ENCODE measurements around the gene BIRC3. TPM values are rescaled to one million over a fixed set of nuclear protein-coding genes. Genes with fewer than 3 reads are reported as not detected.
"Not testable (repeated sequence)": the region's sequence is repeated elsewhere in the genome, so short reads cannot be mapped to it uniquely, and the experiment has no call there.

BIRC3 gene
- total RNA-seq, 1 experiment from 2014 or later, result 0.52 TPM

DNA sequence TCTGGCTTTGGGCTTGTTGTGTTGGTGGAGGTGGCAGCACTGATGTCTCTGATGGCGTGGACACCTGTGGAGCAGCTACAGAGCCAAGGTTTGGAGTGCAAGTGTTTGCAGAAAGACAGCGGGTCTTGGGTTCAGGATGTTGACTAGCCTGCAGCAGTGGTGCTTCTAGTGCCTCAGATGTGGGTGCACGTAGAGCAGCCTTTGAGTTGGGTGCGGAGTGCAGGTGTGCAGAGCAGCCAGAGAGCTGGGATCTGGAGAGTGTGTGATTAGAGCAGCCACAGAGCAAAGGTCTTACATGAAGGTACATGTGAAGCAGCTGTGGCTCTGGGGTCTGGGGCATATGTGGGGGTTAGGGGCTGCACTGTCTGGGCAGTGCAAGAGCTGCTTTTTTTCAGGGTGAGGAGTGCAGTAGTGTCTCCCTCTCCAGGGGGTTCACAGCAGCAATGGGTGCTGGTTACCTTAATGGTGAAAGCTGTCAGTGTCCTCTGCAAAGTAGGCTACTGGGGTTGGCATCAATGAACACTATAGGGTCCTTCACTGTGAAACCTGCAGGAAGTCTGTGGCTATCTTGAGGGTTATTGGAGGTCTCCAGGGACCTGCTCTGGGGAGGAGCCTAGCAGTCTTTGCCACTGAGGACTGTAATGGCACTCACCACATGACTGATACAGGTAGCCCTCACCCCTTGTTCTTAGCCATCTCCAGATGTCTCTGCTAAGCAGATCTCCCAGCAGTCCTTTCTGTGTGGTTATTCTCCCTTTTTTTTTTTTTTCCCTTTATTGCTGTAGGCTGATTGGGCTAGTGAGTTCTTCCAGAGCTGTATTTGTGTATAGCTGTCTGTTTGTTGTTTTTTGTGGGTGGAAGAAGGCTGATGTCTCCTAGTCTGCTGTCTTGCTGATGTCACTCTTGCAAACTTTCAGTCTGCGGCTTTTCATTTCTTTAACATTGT lies 44.1 kb downstream of the BIRC3 start:
- H3K36me3 ChIP-seq (replicated peaks; ENCODE audit: control insufficient read depth, insufficient read depth, low read length), result peaks cover 7% of the 10 kb centered on the region
- no peak overlapping the region for H3K4me3 ChIP-seq (ENCODE audit: insufficient read depth, low read depth, low read length)
- no peak for DNase-seq

DNA sequence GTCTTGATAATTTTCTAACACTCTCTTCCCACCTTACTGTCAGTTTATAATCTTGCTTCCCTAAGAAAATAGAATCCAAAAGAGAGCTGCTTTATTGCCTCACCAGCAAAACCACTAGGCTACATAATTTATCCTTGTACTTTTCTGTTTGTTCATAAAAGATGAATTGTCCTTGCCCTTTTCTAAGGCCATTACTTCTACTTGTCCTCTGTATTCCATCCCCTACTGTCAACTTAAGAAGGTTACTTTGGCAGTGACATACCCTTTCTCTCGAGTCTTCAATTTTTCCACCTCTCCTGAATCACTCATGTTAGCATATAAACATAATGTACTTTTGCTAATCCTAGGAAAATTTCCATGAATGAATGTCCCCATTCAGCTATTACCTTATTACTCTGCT lies 47.7 kb downstream of the BIRC3 start:
- H3K4me3 ChIP-seq (ENCODE audit: insufficient read depth, low read depth, low read length), result no peak overlapping the region
- peaks cover 11% of the 10 kb centered on the region for H3K36me3 ChIP-seq (replicated peaks; ENCODE audit: control insufficient read depth, insufficient read depth, low read length)
- H3K27me3 ChIP-seq (ENCODE audit: control insufficient read depth, insufficient read depth, low read length), result no peaks in the 10 kb centered on the region
- DNase-seq, result no peak

More for the DNA sequence above, 44.1 kb downstream of the BIRC3 start:
- no peaks in the 10 kb centered on the region for H3K27me3 ChIP-seq (ENCODE audit: control insufficient read depth, insufficient read depth, low read length)

DNA sequence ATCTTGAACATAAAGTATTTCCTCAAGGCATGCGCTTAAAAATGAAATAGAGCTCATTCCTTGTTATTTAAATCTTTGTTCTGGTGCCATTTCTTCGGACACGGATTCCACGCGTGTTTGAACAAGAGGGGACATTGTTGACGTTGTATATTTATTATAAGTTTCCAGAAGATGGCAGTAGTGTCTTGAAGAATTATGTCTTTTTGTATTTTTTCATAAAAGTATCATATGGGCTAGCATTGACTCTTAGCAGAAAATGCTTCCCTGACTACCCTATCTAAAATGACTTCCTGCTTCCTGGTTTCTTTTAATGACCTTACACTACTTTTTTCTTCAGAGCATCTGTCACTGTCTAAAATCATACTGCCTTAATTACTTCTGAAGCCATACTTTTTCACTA lies 50.1 kb downstream of the BIRC3 start:
- H3K36me3 ChIP-seq (replicated peaks; ENCODE audit: control insufficient read depth, insufficient read depth, low read length), result peaks cover 8% of the 10 kb centered on the region
- DNase-seq, result no peak
- no peaks in the 10 kb centered on the region for H3K27me3 ChIP-seq (ENCODE audit: control insufficient read depth, insufficient read depth, low read length)
- no peak overlapping the region for H3K4me3 ChIP-seq (ENCODE audit: insufficient read depth, low read depth, low read length)

DNA sequence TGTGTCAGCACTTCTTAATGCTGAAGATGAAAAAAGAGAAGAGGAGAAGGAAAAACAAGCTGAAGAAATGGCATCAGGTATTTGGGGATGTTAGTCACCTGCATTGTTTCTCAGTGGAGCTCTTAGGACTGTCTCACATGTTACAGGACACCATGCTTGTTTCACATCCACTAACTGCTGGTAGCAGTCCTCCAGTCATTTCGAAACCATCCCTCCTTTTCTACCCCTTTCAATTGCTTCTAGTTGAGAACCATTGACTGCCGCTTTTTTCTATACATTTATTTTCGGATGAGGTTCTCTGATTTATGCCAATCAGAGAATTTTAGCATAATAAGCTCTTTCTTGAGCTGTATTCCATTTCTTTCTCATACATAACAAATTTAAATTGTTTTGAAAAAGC lies 51.2 kb downstream of the BIRC3 start:
- DNase-seq, result no peak
- peaks cover 8% of the 10 kb centered on the region for H3K36me3 ChIP-seq (replicated peaks; ENCODE audit: control insufficient read depth, insufficient read depth, low read length)
- H3K27me3 ChIP-seq (ENCODE audit: control insufficient read depth, insufficient read depth, low read length), result no peaks in the 10 kb centered on the region
- no peak overlapping the region for H3K4me3 ChIP-seq (ENCODE audit: insufficient read depth, low read depth, low read length)

DNA sequence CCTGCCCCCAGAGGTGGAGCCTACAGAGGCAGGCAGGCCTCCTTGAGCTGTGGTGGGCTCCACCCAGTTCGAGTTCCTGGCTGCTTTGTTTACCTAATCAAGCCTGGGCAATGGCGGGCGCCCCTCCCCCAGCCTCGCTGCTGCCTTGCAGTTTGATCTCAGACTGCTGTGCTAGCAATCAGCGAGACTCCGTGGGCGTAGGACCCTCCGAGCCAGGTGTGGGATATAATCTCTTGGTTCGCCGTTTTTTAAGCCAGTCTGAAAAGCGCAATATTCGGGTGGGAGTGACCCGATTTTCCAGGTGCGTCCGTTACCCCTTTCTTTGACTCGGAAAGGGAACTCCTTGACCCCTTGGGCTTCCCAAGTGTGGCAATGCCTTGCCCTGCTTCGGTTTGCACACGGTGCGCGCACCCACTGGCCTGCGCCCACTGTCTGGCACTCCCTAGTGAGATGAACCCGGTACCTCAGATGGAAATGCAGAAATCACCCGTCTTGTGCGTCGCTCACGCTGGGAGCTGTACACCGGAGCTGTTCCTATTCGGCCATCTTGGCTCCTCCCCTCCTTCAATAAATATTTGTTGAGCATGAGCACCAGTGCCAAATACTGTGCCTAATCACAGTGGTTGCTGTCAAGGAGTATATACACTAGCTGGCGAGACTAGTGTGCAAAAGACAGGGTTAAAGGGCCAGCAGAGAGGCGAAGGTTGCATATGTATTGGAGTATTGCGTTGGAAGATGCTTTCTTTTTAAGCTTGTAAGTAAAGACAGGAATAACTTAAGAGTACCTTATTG lies 57.5 kb downstream of the BIRC3 start:
- H3K36me3 ChIP-seq (replicated peaks; ENCODE audit: control insufficient read depth, insufficient read depth, low read length); H3K27me3 ChIP-seq (ENCODE audit: control insufficient read depth, insufficient read depth, low read length); DNase-seq: not testable (repeated sequence)
- H3K4me3 ChIP-seq (ENCODE audit: insufficient read depth, low read depth, low read length), result peak overlapping the region; percentile 45

DNA sequence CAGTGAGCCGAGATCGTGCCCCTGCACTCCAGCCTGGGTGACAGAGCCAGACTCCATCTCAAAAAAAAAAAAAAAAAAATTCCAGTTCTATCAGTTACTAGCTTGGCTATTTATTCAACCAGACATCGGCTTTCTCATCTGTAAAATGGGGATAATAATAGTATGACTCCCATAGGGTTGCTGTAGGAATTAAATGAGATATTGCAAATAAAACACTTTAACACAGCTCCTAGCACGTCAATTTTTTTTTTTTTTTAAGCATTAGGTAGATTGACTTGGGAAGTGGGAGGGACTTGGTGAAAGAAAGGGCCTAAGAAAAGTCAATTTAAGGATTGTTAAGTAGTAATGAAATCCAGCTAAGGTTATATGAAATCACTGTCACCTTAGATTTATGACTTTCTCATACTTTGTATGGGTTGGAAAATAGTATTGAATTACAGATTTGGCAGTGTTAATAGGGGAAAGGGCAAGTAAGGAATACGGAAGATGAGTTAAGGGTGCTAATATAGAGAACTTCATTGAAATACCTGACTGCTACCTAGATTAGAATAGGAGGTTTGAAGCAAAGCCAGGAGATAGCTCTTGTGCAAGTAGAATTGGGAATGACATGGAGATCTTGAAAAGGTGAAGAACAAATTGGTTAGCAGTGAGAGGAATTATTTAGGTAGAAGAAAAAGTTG lies 58.6 kb downstream of the BIRC3 start:
- DNase-seq, result no peak
- H3K4me3 ChIP-seq (ENCODE audit: insufficient read depth, low read depth, low read length), result no peak overlapping the region
- H3K27me3 ChIP-seq (ENCODE audit: control insufficient read depth, insufficient read depth, low read length), result no peaks in the 10 kb centered on the region
- H3K36me3 ChIP-seq (replicated peaks; ENCODE audit: control insufficient read depth, insufficient read depth, low read length), result no peaks in the 10 kb centered on the region; the same call in 1 of the 2 replicates

DNA sequence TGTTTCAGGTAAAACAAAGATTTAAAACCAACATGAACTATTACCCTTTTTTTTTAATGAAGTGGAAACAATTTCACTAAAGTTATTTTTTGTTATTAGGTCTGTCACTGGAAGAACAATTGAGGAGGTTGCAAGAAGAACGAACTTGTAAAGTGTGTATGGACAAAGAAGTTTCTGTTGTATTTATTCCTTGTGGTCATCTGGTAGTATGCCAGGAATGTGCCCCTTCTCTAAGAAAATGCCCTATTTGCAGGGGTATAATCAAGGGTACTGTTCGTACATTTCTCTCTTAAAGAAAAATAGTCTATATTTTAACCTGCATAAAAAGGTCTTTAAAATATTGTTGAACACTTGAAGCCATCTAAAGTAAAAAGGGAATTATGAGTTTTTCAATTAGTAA lies 60.6 kb downstream of the BIRC3 start:
- Histone ChIP-seq H3K36me3 (replicated peaks; ENCODE audit: control insufficient read depth, insufficient read depth, low read length) (no peaks in the 10 kb centered on the region; the same call in 1 of the 2 replicates), H3K4me3 (ENCODE audit: insufficient read depth, low read depth, low read length) (no peak overlapping the region), H3K27me3 (ENCODE audit: control insufficient read depth, insufficient read depth, low read length) (no peaks in the 10 kb centered on the region)
- no peak for DNase-seq

DNA sequence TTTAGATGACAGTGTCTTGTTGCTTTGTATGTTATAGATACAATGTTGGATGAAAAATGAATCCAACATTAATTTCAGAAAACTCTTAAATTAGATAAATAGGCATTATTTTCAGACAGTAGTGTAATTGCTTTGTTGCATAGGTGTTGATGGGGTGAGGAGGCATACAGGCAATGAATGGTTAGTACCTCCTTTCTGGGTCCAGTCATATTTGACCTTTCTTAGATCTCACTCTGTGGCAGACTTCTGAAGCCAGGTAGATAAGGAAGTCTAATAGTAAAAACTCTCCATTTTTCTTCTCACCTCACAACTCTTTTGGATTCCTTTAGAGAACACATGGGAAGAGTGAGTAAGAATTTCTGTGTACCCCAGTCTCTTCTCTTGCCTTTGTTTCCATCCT lies 61.5 kb downstream of the BIRC3 start:
- H3K27me3 ChIP-seq (ENCODE audit: control insufficient read depth, insufficient read depth, low read length), result no peaks in the 10 kb centered on the region
- no peak for DNase-seq
- H3K4me3 ChIP-seq (ENCODE audit: insufficient read depth, low read depth, low read length), result no peak overlapping the region
- H3K36me3 ChIP-seq (replicated peaks; ENCODE audit: control insufficient read depth, insufficient read depth, low read length), result no peaks in the 10 kb centered on the region; the same call in 1 of the 2 replicates

DNA sequence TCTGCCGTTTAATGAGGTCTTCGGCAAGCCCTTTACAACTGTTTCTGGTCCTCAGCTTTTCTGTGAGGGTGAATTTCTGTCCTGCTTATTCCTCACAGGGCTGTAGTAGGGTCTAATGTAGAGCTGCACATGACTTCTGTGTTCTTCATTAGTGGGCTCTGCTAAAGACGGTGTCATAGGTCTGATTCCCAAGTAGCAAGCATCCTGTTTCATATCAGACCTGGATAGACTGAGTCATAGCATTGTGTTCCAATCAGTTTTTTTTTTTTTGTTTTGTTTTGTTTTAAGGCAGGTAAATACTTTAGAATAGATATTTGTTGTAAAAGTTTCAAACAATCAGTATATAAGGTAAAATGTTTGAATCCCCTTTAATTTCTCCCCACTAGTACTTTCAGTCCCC lies 65.1 kb downstream of the BIRC3 start:
- Histone ChIP-seq H3K27me3 (ENCODE audit: control insufficient read depth, insufficient read depth, low read length) (no peaks in the 10 kb centered on the region), H3K4me3 (ENCODE audit: insufficient read depth, low read depth, low read length) (no peak overlapping the region), H3K36me3 (replicated peaks; ENCODE audit: control insufficient read depth, insufficient read depth, low read length) (no peaks in the 10 kb centered on the region; the same call in none of the 2 replicates)
- DNase-seq, result no peak

DNA sequence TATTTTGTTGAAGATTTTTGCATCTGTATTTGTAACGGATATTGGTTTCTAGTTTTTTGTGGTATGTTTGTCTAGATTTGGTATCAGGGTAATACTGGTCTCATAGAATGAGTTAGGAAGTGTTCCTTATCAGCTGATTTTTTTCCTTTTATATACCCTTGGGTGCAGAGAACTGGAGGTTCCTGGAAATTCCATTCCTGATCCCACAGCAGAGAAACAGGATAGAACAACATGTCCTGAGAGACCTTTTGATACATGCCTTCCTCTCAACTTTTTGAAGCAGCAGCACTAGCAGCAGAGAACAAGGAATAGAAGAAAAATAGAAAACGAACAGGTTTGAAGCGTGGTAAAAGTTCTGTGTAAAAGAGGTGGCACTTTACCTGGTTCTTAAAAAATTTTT lies 66.6 kb downstream of the BIRC3 start:
- Histone ChIP-seq H3K27me3 (ENCODE audit: control insufficient read depth, insufficient read depth, low read length) (no peaks in the 10 kb centered on the region), H3K4me3 (ENCODE audit: insufficient read depth, low read depth, low read length) (no peak overlapping the region), H3K36me3 (replicated peaks; ENCODE audit: control insufficient read depth, insufficient read depth, low read length) (no peaks in the 10 kb centered on the region; the same call in none of the 2 replicates)
- no peak for DNase-seq

DNA sequence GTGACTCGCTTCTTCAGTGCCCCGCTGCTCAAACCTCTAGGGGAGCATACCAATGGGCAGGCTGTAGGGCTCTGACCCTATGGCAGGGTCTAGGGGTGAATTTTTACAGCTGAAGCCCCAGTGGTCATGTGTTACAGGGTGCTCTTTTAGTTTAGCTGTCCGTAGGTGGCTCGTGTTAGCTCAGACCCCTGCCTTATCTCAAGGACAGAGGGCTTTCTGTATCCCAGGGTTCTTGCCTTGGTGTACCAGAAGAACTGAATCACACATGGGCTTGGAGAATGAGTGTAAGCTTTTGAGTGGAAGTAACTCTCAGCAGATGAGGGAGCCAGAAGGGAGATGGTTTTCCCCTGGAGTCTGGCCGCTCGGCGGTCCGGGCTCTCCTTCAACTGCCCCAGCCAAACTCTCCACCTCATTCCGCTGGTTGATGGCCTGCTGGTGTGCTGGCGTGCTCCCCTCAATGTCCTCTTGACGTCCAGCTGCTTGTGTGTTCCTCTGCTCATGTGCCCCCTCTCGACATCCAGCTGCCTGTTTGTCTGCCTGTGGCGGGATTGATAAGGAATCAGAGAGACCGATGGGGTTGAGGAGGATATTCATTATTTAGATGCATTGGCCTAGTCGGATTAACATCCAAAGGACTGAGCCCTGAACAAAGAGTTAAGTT lies 67.3 kb downstream of the BIRC3 start:
- no peaks in the 10 kb centered on the region for H3K27me3 ChIP-seq (ENCODE audit: control insufficient read depth, insufficient read depth, low read length)
- peaks cover 2% of the 10 kb centered on the region for H3K36me3 ChIP-seq (replicated peaks; ENCODE audit: control insufficient read depth, insufficient read depth, low read length)
- DNase-seq, result no peak
- H3K4me3 ChIP-seq (ENCODE audit: insufficient read depth, low read depth, low read length), result no peak overlapping the region

DNA sequence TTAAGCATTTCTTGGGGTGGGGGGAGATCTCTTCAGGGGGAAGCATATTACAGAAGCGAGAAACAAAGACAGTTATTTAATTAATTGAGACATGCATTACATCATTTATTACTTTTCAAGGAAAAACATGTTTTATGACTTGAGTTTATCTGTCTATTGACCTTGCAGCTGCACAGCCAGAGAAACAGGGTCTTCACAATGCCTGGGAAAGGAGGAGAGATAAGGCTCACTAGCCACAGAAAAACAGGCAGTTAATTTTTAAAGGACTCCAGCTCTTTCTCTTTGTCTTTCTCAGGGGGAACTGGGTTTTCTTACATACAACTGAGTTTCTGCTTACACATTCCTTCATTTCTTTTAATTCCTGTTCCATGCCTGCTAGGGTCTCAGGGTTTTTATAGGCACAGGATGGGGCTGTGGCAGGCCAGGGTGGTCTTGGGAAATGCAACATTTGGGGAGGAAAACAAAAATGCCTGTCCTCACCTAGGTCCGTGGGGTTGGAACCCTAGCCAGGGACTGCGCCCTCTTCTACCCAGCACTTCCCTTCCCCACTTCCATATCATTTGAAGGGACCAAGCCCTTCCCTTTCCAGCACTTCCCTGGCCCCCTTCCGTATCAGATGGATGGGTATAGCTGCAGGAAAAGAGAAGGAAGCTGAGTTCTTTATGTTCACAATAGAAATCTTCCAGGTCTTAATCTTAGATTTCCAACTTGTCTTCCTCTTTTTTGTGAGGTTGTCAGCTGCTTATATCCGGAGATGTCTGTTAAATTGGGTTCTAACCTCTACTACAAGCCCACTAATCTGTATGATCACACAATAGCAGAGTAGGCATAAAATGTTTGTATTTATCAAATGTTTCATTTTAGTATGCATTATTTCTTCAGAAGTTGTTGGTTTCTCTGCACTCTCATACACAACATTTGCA lies 68.1 kb downstream of the BIRC3 start:
- no peak for DNase-seq
- Histone ChIP-seq H3K27me3 (ENCODE audit: control insufficient read depth, insufficient read depth, low read length) (no peaks in the 10 kb centered on the region), H3K36me3 (replicated peaks; ENCODE audit: control insufficient read depth, insufficient read depth, low read length) (peaks cover 2% of the 10 kb centered on the region), H3K4me3 (ENCODE audit: insufficient read depth, low read depth, low read length) (no peak overlapping the region)

DNA sequence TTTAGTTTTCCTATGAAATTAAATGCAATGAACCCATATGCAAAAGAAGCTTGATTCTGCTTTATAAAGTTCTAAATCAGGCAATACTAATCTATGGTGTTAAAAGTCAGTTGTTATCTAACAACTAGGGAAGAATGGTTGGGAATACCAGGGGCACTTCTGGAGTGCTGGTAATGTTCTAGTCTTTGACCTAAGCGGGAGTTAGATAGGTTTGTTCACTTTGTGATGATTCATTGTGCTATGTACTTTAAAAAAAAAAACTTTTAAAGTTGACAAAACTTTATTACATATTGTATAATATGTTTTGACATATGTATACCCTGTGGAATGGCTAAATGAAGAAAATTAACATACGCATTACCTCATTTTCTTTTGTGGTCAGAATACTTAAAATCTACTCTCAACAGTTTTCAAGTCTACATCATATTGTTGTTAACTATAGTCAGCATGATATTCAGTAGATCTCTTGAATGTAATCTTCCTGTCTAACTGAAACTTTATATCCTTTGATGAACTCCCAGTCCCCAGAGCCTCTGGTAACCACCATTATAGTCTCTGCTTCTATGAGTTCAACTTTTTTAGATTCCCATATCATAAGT lies 69.0 kb downstream of the BIRC3 start:
- no peak for DNase-seq
- H3K4me3 ChIP-seq (ENCODE audit: insufficient read depth, low read depth, low read length), result no peak overlapping the region
- peaks cover 2% of the 10 kb centered on the region for H3K36me3 ChIP-seq (replicated peaks; ENCODE audit: control insufficient read depth, insufficient read depth, low read length)
- no peaks in the 10 kb centered on the region for H3K27me3 ChIP-seq (ENCODE audit: control insufficient read depth, insufficient read depth, low read length)
